Stimulated activated naive CD8-positive, alpha-beta T cell treated with anti-CD3 and anti-CD28 coated beads, Interleukin-15, Interleukin-2, amounts not matched to agents 100 U/mL and 50 U/mL, for 24 hours (primary cell): ENCODE data around the gene TRERF1.

Source experiments
- ATAC-seq: fragments of 150-1000 bp; cut with Tn5 transposase; one replicate; pipeline ENCODE4 v1.10.0; 2021
- DNase-seq: peaks from one replicate; pipeline ENCODE4 v3.0.0; 2021

TRERF1 gene

DNA sequence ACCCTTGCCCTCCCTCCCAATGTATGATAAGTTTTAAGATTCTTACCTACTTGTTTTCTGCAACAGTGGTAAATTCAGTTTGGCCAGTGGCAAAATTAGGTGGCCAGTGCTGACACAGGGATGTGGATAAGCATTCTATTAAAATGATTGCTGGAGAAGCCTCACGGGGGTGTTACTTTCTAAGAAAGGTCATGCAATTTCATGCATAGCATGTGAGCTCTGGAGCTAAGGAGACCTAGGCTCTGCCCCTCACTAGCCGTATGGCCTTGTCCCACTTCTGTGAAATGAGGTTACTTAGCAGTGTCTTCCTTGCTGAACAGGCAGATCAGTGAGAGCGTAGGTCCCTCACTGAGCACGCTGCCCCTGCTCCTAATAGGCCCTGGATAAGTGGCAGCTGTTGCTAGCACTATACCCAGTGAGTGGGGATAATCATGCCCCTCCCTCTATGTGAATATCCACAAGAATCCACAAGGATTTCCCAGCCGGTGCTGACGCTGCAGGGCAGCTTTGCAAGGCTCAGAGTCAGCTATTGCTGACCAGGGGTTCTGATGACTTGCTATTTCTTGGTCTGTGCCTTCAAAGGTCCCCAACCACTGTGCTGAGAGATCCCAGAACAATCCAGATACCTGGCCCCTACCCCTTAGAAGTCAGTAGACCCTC, 147.5 kb downstream of the TRERF1 start:
- DNase-seq (no peak), ATAC-seq (no peak)

DNA sequence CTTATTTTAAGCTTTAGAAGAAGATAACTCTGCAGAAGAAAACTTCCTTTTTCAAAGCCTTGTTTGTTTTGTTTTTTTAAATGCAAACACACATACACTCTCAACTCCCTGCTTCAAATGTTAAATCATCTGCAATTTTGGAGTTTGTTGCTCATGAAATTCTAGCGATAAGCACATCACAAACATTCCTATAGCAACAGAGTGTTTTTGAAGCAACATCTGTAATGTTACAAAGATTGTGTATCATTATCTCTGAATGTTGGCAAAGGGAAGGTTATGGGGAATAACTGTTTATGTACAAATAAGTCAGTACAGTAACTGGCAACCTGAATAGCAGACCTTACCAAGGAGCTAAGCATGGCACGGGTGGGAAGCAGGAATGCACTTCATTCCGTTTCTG, 149.3 kb downstream of the TRERF1 start:
- DNase-seq = no peak
- no peak for ATAC-seq

DNA sequence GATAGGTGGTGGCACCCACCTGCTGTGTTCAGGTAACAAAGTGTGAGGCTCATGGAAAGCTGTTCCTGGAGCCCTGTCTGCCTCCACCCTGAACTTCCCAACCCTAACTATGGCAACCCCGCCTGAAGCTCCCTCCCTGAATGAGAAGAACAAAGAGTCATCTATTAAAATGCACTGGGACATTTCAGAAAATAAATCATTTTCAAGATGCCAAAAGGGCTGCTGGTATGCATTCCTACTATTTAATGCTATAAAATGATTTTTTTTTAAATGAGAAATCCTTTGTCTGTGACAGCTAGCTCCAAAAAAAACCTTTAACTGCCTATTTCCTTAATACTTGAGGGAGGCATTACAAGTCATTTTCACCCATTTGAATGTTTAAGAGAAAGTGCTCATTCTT, 149.7 kb downstream of the TRERF1 start:
- ATAC-seq = no peak
- DNase-seq = no peak

DNA sequence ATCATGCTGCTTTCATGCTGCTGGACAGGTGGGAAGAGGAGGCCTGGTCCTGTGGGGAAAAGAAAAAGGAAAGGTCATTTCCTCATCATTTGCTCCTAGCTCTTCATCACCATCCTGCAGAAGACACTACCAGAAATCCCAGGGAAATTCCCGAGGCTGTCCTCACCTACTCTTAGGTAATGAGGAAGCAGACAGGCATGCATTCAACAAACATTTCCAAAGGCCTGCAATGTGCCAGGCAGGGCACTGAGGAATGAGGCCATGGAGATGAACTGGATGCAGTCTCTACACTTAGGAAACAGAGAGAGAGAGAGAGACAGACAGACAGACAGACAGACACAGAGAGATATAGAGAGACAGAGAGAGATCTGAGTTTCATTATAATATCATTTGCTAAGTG, 151.0 kb downstream of the TRERF1 start:
- no peak for ATAC-seq
- no peak for DNase-seq

DNA sequence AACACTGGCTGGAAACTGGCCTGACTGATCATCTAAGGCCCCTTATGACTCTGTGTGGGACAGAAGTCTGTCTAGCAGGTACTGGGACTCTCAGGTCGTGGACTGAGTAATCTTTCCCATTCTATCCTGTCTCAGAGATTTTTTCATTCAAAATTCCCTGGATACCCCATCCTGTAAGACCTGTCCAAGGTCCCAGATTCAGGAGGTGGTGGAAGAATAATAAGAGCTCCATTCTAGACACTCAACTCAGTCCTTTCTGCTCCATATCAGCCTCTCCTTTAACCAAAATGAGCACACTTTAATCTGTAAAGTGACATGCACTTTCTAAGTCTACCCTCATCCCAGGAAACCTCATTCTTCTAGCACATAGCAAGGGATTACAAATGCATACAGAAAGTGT, 151.5 kb downstream of the TRERF1 start:
- ATAC-seq (no peak), DNase-seq (no peak)

DNA sequence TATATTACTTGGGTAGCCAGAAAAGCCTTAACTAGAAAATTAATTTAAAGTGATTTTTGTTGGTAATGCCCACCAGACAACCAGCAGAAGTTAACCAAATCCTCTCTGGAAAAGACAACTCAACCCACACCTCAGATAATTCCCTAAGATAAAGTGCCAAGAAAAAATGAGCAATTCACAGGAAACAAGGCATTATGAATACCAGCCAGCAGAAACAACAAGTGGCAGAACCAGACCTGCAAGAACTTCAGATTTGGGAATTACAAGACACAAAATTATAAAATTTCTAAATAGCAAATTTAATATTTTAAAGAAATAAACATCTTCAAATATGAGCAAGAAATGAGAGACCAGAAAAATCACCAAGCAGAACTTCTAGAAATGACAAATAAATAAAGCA, 154.1 kb downstream of the TRERF1 start:
- no peak for ATAC-seq
- no peak for DNase-seq

DNA sequence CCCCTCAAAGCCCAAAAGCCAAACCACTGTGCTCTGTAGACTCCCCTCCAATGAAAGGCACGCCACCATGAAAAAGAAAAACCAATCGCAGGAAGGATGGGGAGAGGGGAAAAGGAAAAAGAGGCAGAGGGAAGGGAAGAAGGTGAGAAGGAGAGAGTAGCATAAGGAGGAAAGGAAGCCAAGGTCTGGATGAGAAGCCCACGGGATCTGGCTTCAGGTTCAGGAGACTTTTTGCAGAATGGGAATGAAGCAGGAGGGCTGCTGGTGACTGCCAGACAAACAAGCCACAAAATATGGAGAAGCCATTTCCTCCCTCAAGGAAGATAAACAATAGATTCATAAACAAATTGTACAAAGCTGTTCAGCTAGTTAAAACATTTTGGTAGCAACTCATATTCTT, 155.1 kb downstream of the TRERF1 start:
- DNase-seq = no peak
- no peak for ATAC-seq

DNA sequence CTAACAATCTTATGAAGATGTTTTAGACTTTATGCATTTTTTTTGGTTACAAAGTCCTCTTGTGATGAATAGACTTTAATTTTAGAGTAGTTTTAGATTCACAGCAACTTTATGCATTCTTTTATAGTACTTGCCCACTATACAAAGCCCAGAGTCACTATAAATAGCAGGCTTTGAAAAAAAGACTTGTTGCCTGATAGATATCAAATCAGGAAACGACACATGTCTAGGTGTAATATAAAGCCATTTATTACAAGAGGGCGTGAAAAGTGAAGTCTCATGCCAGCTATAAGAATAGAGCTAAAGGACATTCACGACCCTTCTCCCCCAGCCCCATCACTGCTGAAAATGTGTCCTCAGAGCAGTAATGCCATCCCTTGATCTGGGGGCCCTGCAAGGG, 156.0 kb downstream of the TRERF1 start:
- DNase-seq (no peak), ATAC-seq (no peak)

DNA sequence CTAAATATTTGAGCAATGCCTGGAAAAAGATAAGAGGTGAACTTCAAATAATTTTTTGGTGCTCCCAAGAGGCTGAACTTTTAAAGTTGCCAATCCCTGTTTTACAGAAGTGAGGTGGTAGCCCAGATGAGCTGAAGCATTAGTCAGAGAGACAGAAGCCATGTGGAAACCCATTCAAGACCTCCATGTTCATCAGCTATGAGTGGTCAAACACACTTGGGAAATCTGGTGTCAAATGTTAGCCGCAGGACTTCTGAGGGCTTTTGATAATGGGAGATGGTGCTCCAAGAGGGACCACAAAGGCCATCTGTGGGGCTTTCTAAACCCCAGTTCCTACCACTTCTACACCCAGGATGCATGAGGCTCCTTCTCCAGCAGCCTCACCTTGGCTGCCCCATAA, 156.5 kb downstream of the TRERF1 start:
- ATAC-seq (no peak), DNase-seq (no peak)

DNA sequence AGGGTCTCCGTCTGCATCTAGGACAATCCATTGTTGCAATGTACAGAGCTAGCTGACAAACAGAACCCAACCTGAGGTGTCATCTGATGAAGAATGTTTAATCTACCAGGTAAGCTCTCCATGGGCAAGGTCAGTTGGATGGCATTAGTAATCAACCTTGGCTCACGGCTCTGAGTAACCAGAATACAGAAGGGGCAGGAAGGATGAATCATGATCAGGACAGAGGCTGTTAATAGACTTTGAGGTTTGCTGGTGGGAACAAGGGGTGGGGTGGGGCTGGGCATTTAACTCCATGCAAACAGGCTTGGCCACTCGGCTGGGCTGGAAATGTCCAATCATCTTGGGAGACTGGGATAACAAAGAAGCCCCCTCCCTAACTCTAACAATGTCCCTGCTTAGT, 157.0 kb downstream of the TRERF1 start:
- DNase-seq (no peak), ATAC-seq (peak; percentile 57)

DNA sequence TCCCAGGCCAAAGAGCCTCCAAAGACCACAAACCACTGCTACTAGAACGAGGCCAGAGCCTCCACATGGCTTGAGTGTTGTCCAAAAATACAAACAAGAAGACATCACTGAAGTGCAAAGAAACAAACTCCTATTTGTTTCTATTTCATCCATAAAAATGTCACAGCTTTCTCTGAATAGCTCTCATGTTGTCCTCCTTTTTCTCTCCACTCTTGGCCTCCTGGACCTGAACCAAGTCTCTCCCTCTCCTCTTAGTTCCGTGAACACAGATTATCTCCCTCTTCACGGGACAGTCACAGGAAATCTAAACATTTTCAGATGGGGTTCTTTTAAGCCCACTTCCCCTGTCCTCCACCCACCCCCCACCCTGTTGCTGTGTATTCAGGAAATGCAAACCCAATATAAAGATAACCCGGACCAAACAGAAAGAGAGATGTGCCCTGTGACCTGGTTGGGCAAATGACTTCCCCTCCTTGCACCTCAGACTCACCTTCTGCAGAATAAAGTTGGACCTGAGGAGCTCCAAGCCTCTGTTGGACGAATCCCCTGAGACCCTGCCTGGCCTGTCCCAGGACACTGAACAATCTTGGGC, 158.2 kb downstream of the TRERF1 start:
- no peak for DNase-seq

DNA sequence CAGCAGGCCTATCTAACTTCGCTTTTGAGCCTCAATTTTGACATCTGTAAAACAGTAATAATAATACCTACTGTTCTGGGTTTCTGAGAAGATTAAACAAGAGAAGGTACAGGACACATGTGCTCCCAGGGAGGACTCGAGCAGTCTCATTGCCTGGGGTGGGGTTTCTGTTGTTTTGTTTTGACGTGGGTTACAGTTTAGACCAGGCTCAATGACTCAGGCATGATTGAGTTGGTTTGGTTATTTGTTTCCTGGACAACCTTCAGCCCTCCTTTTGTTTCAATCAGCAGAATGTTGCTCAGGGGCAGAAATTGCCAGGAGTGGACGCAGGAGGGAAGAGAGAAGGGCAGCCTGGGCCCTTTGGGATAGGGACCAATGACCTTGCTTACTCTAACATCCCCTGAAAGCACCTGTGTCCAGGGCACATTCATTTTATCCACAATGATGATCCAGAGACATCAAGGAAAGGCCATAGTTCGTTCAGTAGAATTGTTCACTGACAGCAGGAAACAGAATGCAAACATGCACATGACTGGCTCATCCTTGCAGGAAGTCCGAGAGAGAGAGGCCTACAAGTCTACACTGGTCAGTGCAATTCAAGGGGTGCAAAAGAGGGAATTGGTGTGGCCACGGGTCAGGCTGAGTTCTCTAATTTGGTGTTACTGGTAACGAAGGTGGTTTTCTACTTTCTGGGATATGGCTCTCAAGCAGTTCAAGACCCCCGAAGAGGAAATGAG, 159.6 kb downstream of the TRERF1 start:
- DNase-seq (no peak), ATAC-seq (peak; percentile 42)

More for the DNA sequence above, 158.2 kb downstream of the TRERF1 start:
- ATAC-seq = no peak

DNA sequence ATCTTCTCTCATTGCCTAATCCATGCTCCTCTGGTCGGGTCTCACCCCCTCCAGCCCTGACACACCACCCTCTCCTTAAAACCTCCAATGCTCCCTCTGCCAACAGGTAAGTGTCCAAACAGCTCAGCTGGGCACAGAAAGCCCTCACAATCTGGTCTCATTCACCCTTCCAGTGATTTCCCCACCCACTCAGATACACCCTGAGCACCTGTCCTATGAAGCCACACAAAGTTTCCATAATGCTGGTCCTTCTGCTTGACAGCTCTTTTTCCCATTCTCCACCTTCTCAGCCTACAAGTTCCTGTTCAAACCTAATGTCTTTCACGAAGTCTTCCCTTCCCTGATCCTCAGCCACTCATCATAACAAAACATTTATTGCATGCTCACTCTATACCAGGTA, 164.0 kb downstream of the TRERF1 start:
- ATAC-seq = peak; percentile 52

DNA sequence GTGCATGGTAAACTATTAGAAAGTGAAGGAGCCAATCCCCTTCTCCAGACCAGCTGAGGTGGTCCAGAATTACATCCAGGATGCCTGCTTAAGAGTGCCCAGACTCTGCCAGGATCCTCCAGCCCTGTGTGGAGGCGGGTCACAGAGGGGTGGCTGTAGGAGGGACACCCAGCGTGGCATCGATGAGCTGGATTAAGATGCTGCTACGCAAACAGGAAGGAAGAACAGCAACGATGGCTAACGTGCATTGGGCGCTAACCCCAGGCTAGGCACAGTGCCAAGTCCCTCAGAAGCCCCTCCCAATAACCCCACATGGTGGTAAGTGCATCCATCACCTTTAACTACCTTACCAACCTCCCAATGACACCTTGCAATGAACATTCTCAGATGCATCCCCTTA, 170.2 kb downstream of the TRERF1 start:
- no peak for ATAC-seq

More for the DNA sequence above, 164.0 kb downstream of the TRERF1 start:
- DNase-seq = no peak

DNA sequence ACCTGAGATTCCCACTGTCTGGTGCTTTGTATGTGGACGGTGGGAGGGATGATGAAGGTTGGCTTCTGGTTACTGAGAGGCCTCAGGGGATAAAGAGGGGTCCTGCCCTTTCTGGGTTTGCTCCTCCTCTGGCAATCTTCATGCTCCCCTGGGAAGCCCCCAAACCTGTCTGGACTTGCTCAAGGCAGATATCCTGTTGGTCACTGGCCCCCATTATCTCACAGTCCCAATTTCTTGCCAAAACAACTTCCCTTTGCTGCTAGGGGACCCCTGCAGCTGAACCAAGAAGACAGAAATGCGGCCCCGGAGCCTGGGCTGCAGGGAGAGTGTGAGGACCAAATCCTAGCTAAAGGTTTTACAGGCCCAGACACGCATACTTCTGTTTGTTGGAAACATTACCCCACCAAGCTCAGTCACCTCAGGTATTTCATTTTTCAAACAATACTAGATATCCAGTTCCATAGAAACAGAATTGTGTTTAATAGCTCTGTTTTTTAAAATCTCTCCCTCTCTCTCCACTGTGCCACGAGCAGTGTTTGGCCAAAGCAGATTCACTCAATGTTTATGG, 170.7 kb downstream of the TRERF1 start:
- no peak for ATAC-seq
- no peak for DNase-seq

More for the DNA sequence above, 170.2 kb downstream of the TRERF1 start:
- DNase-seq = peak; percentile 44

DNA sequence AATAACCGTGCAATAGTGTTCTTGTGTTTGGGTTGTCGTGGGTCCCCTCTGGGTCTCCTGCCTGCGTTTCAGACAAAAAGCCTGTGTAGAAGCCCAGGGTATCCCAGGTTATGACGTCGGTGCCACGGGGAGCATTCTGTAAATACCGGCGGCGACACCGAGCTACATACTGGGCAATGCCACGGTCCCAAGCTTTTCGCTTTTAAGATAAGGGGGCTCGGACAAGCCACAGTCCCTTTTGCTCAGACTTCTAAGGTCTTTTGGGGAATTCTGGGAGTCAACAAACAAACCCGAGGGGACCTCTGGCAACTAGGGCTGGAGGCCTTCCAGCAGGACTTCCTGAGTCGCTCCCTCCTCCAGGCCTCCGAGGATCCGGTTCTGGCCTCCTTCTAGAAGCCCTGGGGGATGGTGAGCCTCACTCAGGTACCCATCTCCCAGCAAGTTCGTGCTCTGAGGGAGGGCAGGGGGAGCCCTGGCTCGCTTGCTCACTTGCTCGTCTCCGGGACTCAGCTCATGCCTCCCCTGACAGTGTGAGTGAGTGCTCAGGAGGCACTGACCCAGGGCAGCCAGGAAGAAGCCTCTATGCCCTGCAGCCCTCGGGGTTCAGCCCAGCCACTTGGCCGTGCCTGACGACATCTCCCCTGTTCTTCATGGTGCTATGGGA, 171.6 kb downstream of the TRERF1 start:
- no peak for ATAC-seq
- DNase-seq = no peak

DNA sequence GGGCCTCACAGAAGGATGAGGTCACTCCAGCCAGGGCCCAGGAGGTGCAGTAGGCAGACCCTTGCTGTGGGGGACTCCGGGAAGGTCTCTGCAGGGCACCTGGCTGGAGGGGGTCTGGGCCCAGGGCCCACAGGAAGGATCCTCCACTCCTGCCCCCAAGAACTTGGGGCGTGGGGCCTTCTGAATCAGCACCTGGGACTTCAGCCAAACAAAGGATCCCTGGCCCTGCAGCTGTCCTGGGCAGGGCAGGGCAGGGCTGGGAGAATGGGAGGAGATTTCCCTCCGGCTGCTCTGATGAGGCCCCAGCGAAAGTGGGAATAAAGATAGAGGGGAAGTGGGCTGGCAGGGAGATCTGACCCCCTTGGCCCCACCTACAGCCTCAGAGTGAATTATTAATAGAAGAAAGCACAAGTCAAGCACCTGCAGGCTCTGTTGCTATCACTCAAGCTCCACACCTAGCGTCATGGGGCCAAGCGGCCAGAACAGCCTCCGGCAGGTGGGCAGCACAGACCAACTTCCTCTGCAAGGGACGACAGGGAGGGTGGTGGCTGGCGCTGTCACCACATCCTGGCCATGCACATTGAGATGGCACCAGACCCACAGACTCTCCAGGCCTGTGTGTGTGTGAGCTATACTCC, 172.5 kb downstream of the TRERF1 start:
- DNase-seq = peak; percentile 42
- peak; percentile 50 for ATAC-seq

DNA sequence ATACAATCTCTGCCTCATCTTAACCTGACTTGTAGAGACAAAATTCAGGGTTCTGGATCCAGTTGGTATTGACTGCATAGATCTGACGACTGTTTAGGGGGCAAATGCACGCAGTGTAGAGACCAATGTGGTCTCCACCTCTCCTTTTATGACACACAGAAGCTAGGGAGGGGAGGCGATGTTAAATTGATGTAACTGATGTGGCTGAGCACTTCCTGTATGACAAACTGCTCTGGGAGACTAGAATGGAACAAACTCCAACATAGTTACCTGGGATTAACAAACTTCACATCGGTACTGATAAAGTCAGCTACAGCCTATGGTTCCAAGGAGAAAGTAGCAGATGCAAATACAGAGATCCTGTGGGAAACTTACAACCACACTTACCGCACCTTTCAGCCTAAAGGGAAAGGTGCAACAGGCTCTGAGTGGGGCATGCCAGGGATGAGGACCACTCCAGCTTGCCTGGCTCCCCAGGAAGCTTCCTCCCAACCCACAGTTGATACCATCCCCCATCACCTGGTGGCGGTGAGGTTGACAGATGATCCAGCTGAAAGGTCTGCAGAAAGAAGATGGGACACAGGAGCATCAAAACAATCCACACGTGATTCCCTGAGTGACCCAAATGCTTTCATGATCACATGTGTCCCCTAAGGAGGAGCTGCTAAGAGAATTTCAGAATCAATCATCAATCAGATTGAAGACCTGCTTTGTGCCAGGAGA, 173.4 kb downstream of the TRERF1 start:
- ATAC-seq (peak; percentile 91), DNase-seq (peak; percentile 24)

DNA sequence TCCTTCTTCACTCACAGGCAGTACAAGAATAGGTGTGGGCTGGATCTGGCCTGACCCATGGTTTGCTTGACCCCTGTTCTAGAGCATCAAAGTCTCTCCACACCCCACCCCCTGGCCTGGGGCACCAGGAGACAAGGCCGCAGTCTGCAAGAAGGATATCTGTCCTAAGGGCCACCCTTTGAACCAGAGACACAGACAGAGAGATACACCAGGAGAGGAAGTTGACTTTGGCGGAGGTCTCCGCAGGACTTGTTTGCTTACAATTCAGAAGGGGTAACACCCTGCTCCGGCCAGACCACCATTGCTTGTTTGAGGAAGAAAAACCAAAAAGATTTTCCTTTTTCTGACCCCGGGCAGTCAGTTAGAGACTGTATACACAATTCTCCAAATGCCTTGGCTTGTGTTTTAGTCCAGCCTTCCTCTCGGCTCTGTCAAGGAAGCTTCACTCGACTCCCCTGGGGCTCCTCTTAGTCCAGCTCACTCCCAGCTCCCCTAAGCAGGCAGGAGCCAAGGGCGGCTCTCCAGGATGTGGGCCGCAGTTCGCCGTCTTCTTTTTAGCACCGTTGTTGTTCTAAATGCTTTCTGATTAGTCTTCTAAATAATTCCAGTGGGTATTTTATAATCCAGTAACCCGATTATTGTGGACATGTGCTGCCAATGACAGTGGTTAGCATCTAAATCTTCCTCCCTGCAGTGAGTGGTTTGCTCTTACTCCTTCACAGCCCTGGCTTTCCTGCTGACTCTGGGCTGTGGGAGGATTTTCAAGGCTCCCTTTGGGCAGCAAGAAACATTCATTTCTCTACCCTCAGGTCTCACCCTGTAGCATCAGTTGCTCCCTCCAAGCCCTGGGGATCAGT, 175.5 kb downstream of the TRERF1 start:
- ATAC-seq (no peak), DNase-seq (no peak)

DNA sequence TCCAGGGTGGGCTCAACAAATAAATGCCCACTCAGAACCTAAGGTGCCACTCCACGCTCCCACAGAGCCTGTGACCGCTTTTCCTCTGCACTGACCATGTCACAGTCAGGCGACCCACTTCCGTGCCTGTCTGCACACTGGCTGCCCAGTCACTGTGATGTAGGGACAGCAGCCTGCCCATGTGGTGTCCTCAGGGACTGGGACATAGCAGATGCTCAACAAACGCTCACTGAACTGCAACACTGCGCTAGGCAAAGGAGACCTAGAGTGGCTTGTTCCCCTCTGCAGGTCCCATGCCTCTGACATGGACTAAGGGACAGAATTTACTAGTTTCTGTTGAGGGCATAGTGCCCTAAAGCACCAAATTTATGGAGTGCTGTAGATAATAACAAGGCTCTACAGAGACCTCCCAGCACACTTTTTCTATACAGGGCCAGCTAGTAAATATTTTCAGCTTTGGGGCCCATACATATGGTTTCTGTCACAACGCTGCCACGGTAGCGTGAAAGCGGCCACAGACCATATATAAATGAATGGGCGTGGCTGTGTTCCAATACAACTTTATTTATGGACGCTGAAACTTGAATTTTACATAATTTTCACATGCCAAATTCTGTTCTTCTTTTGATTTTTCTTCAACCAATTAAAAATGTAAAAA, 176.2 kb downstream of the TRERF1 start:
- ATAC-seq = no peak
- no peak for DNase-seq
